ENCODE data around the gene MBNL2. TPM values are rescaled to one million over a fixed set of nuclear protein-coding genes. Genes with fewer than 3 reads are reported as not detected.

The MBNL2 gene
- total RNA-seq, 1 donor from 2014 or later: 27.2 TPM

- Mint-ChIP-seq H3K27me3 (ENCODE audit: low read depth) (peaks cover 2% of the 10 kb centered on the region), H3K27ac (no peak overlapping the region), H3K4me3 (ENCODE audit: low read depth) (no peak overlapping the region), H3K9me3 (no peaks in the 10 kb centered on the region), H3K4me1 (ENCODE audit: low read depth) (peaks cover 51% of the 10 kb centered on the region), H3K36me3 (ENCODE audit: low read depth) (no peaks in the 10 kb centered on the region)
- DNase-seq (ENCODE audit: low spot score): no peak
- intact Hi-C loops (cut with micrococcal nuclease): loop anchor here (5.0 kb wide), 1 partner anchor 183 kb away; no protein-coding TSS in a partner anchor
These were observed 6.8 kb upstream of the MBNL2 start for GRCh38 chr13:97215325-97215724.

- Mint-ChIP-seq H3K36me3 (ENCODE audit: low read depth) (peaks cover 3% of the 10 kb centered on the region), H3K27me3 (ENCODE audit: low read depth) (no peaks in the 10 kb centered on the region), H3K27ac (no peak overlapping the region), H3K4me3 (ENCODE audit: low read depth) (no peak overlapping the region), H3K4me1 (ENCODE audit: low read depth) (peaks cover 46% of the 10 kb centered on the region), H3K9me3 (no peaks in the 10 kb centered on the region)
- no peak for DNase-seq (ENCODE audit: low spot score)
- intact Hi-C loops (cut with micrococcal nuclease): loop anchor here (5.0 kb wide), 1 partner anchor 187 kb away; no protein-coding TSS in a partner anchor
These were observed 2.9 kb upstream of the MBNL2 start for GRCh38 chr13:97219226-97219625.

- Mint-ChIP-seq H3K9me3 (no peaks in the 10 kb centered on the region), H3K36me3 (ENCODE audit: low read depth) (peaks cover 8% of the 10 kb centered on the region), H3K4me1 (ENCODE audit: low read depth) (peaks cover 45% of the 10 kb centered on the region), H3K4me3 (ENCODE audit: low read depth) (no peak overlapping the region), H3K27me3 (ENCODE audit: low read depth) (no peaks in the 10 kb centered on the region), H3K27ac (peak overlapping the region; percentile 0)
- no peak for DNase-seq (ENCODE audit: low spot score)
- intact Hi-C loops (cut with micrococcal nuclease): loop anchor here (1.0 to 10.0 kb wide), 5 partner anchors 10 to 1824 kb away; partner anchors contain the start of gene DNAJC3
These were observed 1.8 kb upstream of the MBNL2 start for GRCh38 chr13:97220151-97220900.

GRCh38 chr13:97221046-97221445, 1.1 kb upstream of the MBNL2 start:
- intact Hi-C loops (cut with micrococcal nuclease): loop anchor here (5.0 to 10.0 kb wide), 4 partner anchors 94 to 1824 kb away; partner anchors contain the start of gene DNAJC3
- no peak overlapping the region for H3K27ac Mint-ChIP-seq
- H3K9me3 Mint-ChIP-seq: no peaks in the 10 kb centered on the region
- peaks cover 43% of the 10 kb centered on the region for H3K4me1 Mint-ChIP-seq (ENCODE audit: low read depth)
- no peak overlapping the region for H3K4me3 Mint-ChIP-seq (ENCODE audit: low read depth)
- H3K27me3 Mint-ChIP-seq (ENCODE audit: low read depth): no peaks in the 10 kb centered on the region
- peaks cover 12% of the 10 kb centered on the region for H3K36me3 Mint-ChIP-seq (ENCODE audit: low read depth)
- DNase-seq (ENCODE audit: low spot score): no peak

GRCh38 chr13:97221466-97221865, 667 bp upstream of the MBNL2 start:
- intact Hi-C loops (cut with micrococcal nuclease): loop anchor here (5.0 to 10.0 kb wide), 4 partner anchors 94 to 1823 kb away; partner anchors contain the start of gene DNAJC3
- no peaks in the 10 kb centered on the region for H3K27me3 Mint-ChIP-seq (ENCODE audit: low read depth)
- H3K4me3 Mint-ChIP-seq (ENCODE audit: low read depth): no peak overlapping the region
- H3K27ac Mint-ChIP-seq: no peak overlapping the region
- no peak for DNase-seq (ENCODE audit: low spot score)
- H3K9me3 Mint-ChIP-seq: no peaks in the 10 kb centered on the region
- H3K4me1 Mint-ChIP-seq (ENCODE audit: low read depth): peaks cover 44% of the 10 kb centered on the region
- peaks cover 12% of the 10 kb centered on the region for H3K36me3 Mint-ChIP-seq (ENCODE audit: low read depth)

- intact Hi-C loops (cut with micrococcal nuclease): loop anchor here (1.0 to 10.0 kb wide), 5 partner anchors 17 to 1822 kb away; partner anchors contain the start of gene DNAJC3
- DNase-seq (ENCODE audit: low spot score): no peak
- H3K4me1 Mint-ChIP-seq (ENCODE audit: low read depth): peaks cover 57% of the 10 kb centered on the region
- no peaks in the 10 kb centered on the region for H3K27me3 Mint-ChIP-seq (ENCODE audit: low read depth)
- H3K27ac Mint-ChIP-seq: peak overlapping the region; percentile 84
- peak overlapping the region; percentile 91 for H3K4me3 Mint-ChIP-seq (ENCODE audit: low read depth)
- no peaks in the 10 kb centered on the region for H3K9me3 Mint-ChIP-seq
- peaks cover 12% of the 10 kb centered on the region for H3K36me3 Mint-ChIP-seq (ENCODE audit: low read depth)
These were observed 1.0 kb downstream of the MBNL2 start for GRCh38 chr13:97223037-97223710.

- Mint-ChIP-seq H3K36me3 (ENCODE audit: low read depth) (peaks cover 12% of the 10 kb centered on the region), H3K4me3 (ENCODE audit: low read depth) (peak overlapping the region; percentile 91), H3K27ac (peak overlapping the region; percentile 84), H3K4me1 (ENCODE audit: low read depth) (peaks cover 59% of the 10 kb centered on the region), H3K27me3 (ENCODE audit: low read depth) (no peaks in the 10 kb centered on the region), H3K9me3 (no peaks in the 10 kb centered on the region)
- no peak for DNase-seq (ENCODE audit: low spot score)
- intact Hi-C loops (cut with micrococcal nuclease): loop anchor here (1.0 to 10.0 kb wide), 6 partner anchors 18 to 1821 kb away; partner anchors contain the start of gene DNAJC3
These were observed 1.8 kb downstream of the MBNL2 start for GRCh38 chr13:97223711-97224541.

- peaks cover 17% of the 10 kb centered on the region for H3K36me3 Mint-ChIP-seq (ENCODE audit: low read depth)
- H3K9me3 Mint-ChIP-seq: no peaks in the 10 kb centered on the region
- DNase-seq (ENCODE audit: low spot score): no peak
- intact Hi-C loops (cut with micrococcal nuclease): loop anchor here (1.0 to 10.0 kb wide), 6 partner anchors 97 to 1820 kb away; partner anchors contain the start of gene DNAJC3
- peak overlapping the region; percentile 84 for H3K27ac Mint-ChIP-seq
- peak overlapping the region; percentile 91 for H3K4me3 Mint-ChIP-seq (ENCODE audit: low read depth)
- H3K4me1 Mint-ChIP-seq (ENCODE audit: low read depth): peaks cover 62% of the 10 kb centered on the region
- no peaks in the 10 kb centered on the region for H3K27me3 Mint-ChIP-seq (ENCODE audit: low read depth)
These were observed 2.6 kb downstream of the MBNL2 start for GRCh38 chr13:97224544-97225300.

GRCh38 chr13:97225533-97225932, 3.4 kb downstream of the MBNL2 start:
- peak overlapping the region; percentile 91 for H3K4me3 Mint-ChIP-seq (ENCODE audit: low read depth)
- H3K4me1 Mint-ChIP-seq (ENCODE audit: low read depth): peaks cover 58% of the 10 kb centered on the region
- no peaks in the 10 kb centered on the region for H3K9me3 Mint-ChIP-seq
- intact Hi-C loops (cut with micrococcal nuclease): loop anchor here (5.0 to 10.0 kb wide), 3 partner anchors 752 to 1819 kb away; partner anchors contain the start of gene DNAJC3
- peaks cover 21% of the 10 kb centered on the region for H3K36me3 Mint-ChIP-seq (ENCODE audit: low read depth)
- H3K27ac Mint-ChIP-seq: peak overlapping the region; percentile 84
- no peak for DNase-seq (ENCODE audit: low spot score)
- H3K27me3 Mint-ChIP-seq (ENCODE audit: low read depth): no peaks in the 10 kb centered on the region

- peaks cover 57% of the 10 kb centered on the region for H3K4me1 Mint-ChIP-seq (ENCODE audit: low read depth)
- H3K27ac Mint-ChIP-seq: peak overlapping the region; percentile 84
- intact Hi-C loops (cut with micrococcal nuclease): loop anchor here (1.0 to 10.0 kb wide), 6 partner anchors 15 to 1819 kb away; partner anchors contain the start of gene DNAJC3
- H3K9me3 Mint-ChIP-seq: no peaks in the 10 kb centered on the region
- H3K36me3 Mint-ChIP-seq (ENCODE audit: low read depth): peaks cover 21% of the 10 kb centered on the region
- no peak for DNase-seq (ENCODE audit: low spot score)
- peak overlapping the region; percentile 91 for H3K4me3 Mint-ChIP-seq (ENCODE audit: low read depth)
- no peaks in the 10 kb centered on the region for H3K27me3 Mint-ChIP-seq (ENCODE audit: low read depth)
These were observed 3.9 kb downstream of the MBNL2 start for GRCh38 chr13:97226013-97226412.

GRCh38 chr13:97226788-97227627, 4.9 kb downstream of the MBNL2 start:
- Mint-ChIP-seq H3K4me3 (ENCODE audit: low read depth) (peak overlapping the region; percentile 91), H3K36me3 (ENCODE audit: low read depth) (peaks cover 22% of the 10 kb centered on the region), H3K27ac (peak overlapping the region; percentile 89), H3K9me3 (no peaks in the 10 kb centered on the region), H3K27me3 (ENCODE audit: low read depth) (no peaks in the 10 kb centered on the region), H3K4me1 (ENCODE audit: low read depth) (peaks cover 50% of the 10 kb centered on the region)
- peak; percentile 40 for DNase-seq (ENCODE audit: low spot score)
- intact Hi-C loops (cut with micrococcal nuclease): loop anchor here (1.0 to 10.0 kb wide), 6 partner anchors 16 to 1818 kb away; partner anchors contain the start of gene DNAJC3
